K562 (cell line): ENCODE results near the gene ANP32B. TPM values are rescaled to one million over a fixed set of nuclear protein-coding genes. Genes with fewer than 3 reads are reported as not detected.

Source experiments
- ATAC-seq: fragments of 200-7000 bp; cut with Tn5 transposase; 3 replicates; pipeline ENCODE4 v1.9.1; 2020; ENCODE audit warnings: moderate library complexity
- BruUV-seq: library from RNA; stranded (reverse); fragments of 400-500 nt; replicated peaks from 2 replicates; lab custom pipeline; 2021; lab: Mats Ljungman, UMichigan
- CTCF ChIA-PET: fragments of 300-600 bp; formaldehyde crosslinking; extraction: SDS; loops from one replicate; lab custom pipeline; 2021; ENCODE audit warnings: low intra/inter-chr PET ratio; lab: Yijun Ruan, JAX
- POLR2A ChIA-PET: fragments of 300-600, 350-650 bp; sonication (Branson Sonifier 250); formaldehyde crosslinking; extraction: SDS; loops from one replicate; lab custom pipeline; 2021; ENCODE audit warnings: antibody characterized with exemption, inconsistent platforms; lab: Yijun Ruan, JAX
- DNase-seq, 4 experiments: peaks; one replicate each; pipeline versions ENCODE4 v3.0.0 to v3.0.0-alpha.2; 2011 to 2018; ENCODE audit warnings: low spot score in 3 of 4, mixed read lengths in 3 of 4; ENCODE audit errors: extremely low read depth in 1 of 4
- FAIRE-seq: peaks from 2 replicates; lab custom pipeline; 2011; peaks lifted over from hg19 to GRCh38; lab: Jason Lieb, UNC
- H2AFZ ChIP-seq: 2 replicates; pipeline ENCODE4 v1.6.0; 2011; ENCODE audit warnings: low read depth, low read length, control low read depth, inconsistent platforms
- H3K27ac ChIP-seq: fragments of 200-600 bp; 3 replicates; pipeline ENCODE4 v1.8.0; 2011; ENCODE audit warnings: low read depth, mild to moderate bottlenecking, control low read depth, inconsistent platforms, low read length, moderate library complexity, mixed read lengths; ENCODE audit errors: extremely low read depth
- H3K27me3 ChIP-seq, 2 experiments: fragments of 300-600 bp in 1 of 2; 2 replicates in 1 of 2; 3 replicates in 1 of 2; pipeline versions ENCODE4 v1.6.0 to v1.8.0; 2011; ENCODE audit warnings: inconsistent platforms in 2 of 2, low read length in 2 of 2, mild to moderate bottlenecking in 1 of 2, mixed read lengths in 1 of 2, moderate library complexity in 1 of 2; ENCODE audit not compliant: control insufficient read depth in 2 of 2, insufficient read depth in 2 of 2
- H3K36me3 ChIP-seq: fragments of 300-600 bp; 3 replicates; pipeline ENCODE4 v1.8.0; 2011; ENCODE audit warnings: mild to moderate bottlenecking, low read length, inconsistent platforms; ENCODE audit not compliant: control insufficient read depth, insufficient read depth
- H3K4me1 ChIP-seq, 2 experiments: fragments of 200-600 bp in 1 of 2; replicated peaks in 1 of 2; 2 replicates in 1 of 2; 3 replicates in 1 of 2; pipeline versions ENCODE4 v1.5.1 to v1.8.0; 2011; ENCODE audit warnings: inconsistent platforms in 2 of 2, low read length in 2 of 2, mild to moderate bottlenecking in 1 of 2, mixed read lengths in 1 of 2, moderate library complexity in 1 of 2; ENCODE audit not compliant: control insufficient read depth in 2 of 2, insufficient read depth in 2 of 2
- H3K4me2 ChIP-seq: 2 replicates; pipeline ENCODE4 v1.6.1; 2011; ENCODE audit warnings: low read length, control low read depth, inconsistent platforms, mixed read lengths; ENCODE audit not compliant: insufficient read depth
- H3K4me3 ChIP-seq: fragments of 200-600 bp; sonication (generic), shearing (Covaris generic); 2 replicates; pipeline ENCODE4 v1.5.1; 2016; ENCODE audit warnings: control low read depth, inconsistent platforms
- H3K79me2 ChIP-seq: fragments of 200-600 bp; 3 replicates; pipeline ENCODE4 v1.8.0; 2011; ENCODE audit warnings: low read length, inconsistent platforms; ENCODE audit not compliant: control insufficient read depth, insufficient read depth
- H3K9ac ChIP-seq, 2 experiments: 2 replicates each; pipeline versions ENCODE4 v1.6.0 to v1.6.1; 2011; ENCODE audit warnings: low read depth in 2 of 2, low read length in 2 of 2, control low read depth in 1 of 2, inconsistent platforms in 1 of 2, mild to moderate bottlenecking in 1 of 2, mixed read lengths in 1 of 2; ENCODE audit not compliant: insufficient read depth in 1 of 2
- H3K9me1 ChIP-seq: one replicate; pipeline ENCODE4 v1.6.0; 2011; ENCODE audit warnings: inconsistent platforms, mild to moderate bottlenecking, low read length, moderate library complexity; ENCODE audit not compliant: control insufficient read depth, insufficient read depth
- H3K9me3 ChIP-seq: replicated peaks from 2 replicates; pipeline ENCODE4 v1.5.1; 2011; ENCODE audit warnings: low read depth, low read length, inconsistent platforms; ENCODE audit not compliant: control insufficient read depth, insufficient read depth
- H4K20me1 ChIP-seq: replicated peaks from 2 replicates; pipeline ENCODE4 v1.6.1; 2011; ENCODE audit warnings: low read length, inconsistent platforms, mixed read lengths; ENCODE audit not compliant: control insufficient read depth, insufficient read depth
- ARID3A ChIP-seq: IDR thresholded peaks from 2 replicates; pipeline ENCODE4 v1.6.1; 2012; ENCODE audit warnings: low read depth, low read length, improper control_type of control experiment, borderline replicate concordance
- HDAC1 ChIP-seq, 2 experiments: fragments of 450-650 bp; IDR thresholded peaks; 2 replicates each; pipeline ENCODE4 v1.6.1; 2016 to 2017; ENCODE audit warnings: inconsistent platforms in 1 of 2, mild to moderate bottlenecking in 1 of 2, moderate library complexity in 1 of 2
- NFE2L1 ChIP-seq: fragments of 450-650 bp; IDR thresholded peaks from 2 replicates; pipeline ENCODE4 v1.6.1; 2016; ENCODE audit warnings: missing genetic modification characterization, low read depth, mild to moderate bottlenecking, missing compliant biosample characterization, moderate library complexity, borderline replicate concordance
- ZNF584 ChIP-seq: fragments of 200-800 bp; sonication (Bioruptor generic); IDR thresholded peaks from 2 replicates; pipeline ENCODE4 v1.6.1; 2016; ENCODE audit warnings: low read depth, mild to moderate bottlenecking, missing genetic modification characterization, missing compliant biosample characterization
- WGBS: fragments of 100-300 bp; shearing (Covaris generic); methylation state at CpG from one replicate; pipeline ENCODE4 v1.1.6; 2016; ENCODE audit warnings: low coverage, mixed read lengths; ENCODE audit not compliant: insufficient coverage; ENCODE audit errors: missing lambda C conversion rate; 5-methylcytosine and 5-hydroxymethylcytosine counted together
- in situ Hi-C: fragments of 300-500 bp; cut with MboI; formaldehyde crosslinking; loops from 4 replicates; pipeline ENCODE4 v1.15.0; 2018; ENCODE audit warnings: inconsistent platforms, mixed read lengths
- intact Hi-C: fragments of 100-400 bp; cut with micrococcal nuclease; formaldehyde crosslinking; loops from 2 replicates; pipeline ENCODE4 v1.14.2; 2022
- polyA plus RNA-seq, 8 experiments: library from polyadenylated mRNA; depleted of rRNA in 4 of 8; stranded (reverse) in 5 of 8; unstranded in 3 of 8; fragments of >200 nt; fragmentation: Nextera tagmentation in 2 of 8; fragmentation: Illumina TruSeq in 1 of 8; extraction: Ambion mirVana in 2 of 8; extraction: Trizol in 1 of 8; gene quantifications; 2 replicates each; pipeline versions ENCODE4 v1.2.1 to v1.2.3, GENCODE V29; 2011 to 2014; ENCODE audit warnings: inconsistent platforms in 1 of 8, missing spikeins in 1 of 8
- total RNA-seq, 7 experiments: library from RNA; depleted of rRNA in 6 of 7; stranded (reverse); fragments of >200 nt in 6 of 7; fragmentation: Illumina TruSeq in 2 of 7; extraction: Trizol in 2 of 7; gene quantifications; 2 replicates each; pipeline versions ENCODE4 v1.2.1 to v1.2.3, GENCODE V29; 2011 to 2021; ENCODE audit warnings: low replicate concordance in 1 of 7

Gene ANP32B
- total and polyA plus RNA-seq, 9 of the 15 experiments (the other 6 are each of a cell fraction or from before 2014, with no cell fraction given): 68.9 to 815 (median 141) TPM

- WGBS: 9% methylated on average over 2 of the region's 2 CpGs
- in situ Hi-C loops: no loop called here
Measured at GRCh38 chr9:97961361-97961760, 21.8 kb upstream of the ANP32B start.

More at GRCh38 chr9:97961361-97961760, 21.8 kb upstream of the ANP32B start:
- Histone ChIP-seq H2AFZ (peak overlapping the region; percentile 93), H3K36me3 (no peaks in the 10 kb centered on the region), H3K27me3 (no peaks in the 10 kb centered on the region), H3K9ac (peak overlapping the region in 1 of 2 experiments; percentile 62; a peak in 2 of 4 replicates), H3K27ac (peak overlapping the region; percentile 83), H3K4me2 (peak overlapping the region; percentile 78), H4K20me1 (no peaks in the 10 kb centered on the region), H3K9me1 (no peaks in the 10 kb centered on the region), H3K79me2 (peaks cover 21% of the 10 kb centered on the region; the same call in 2 of the 3 replicates), H3K9me3 (no peaks in the 10 kb centered on the region), H3K4me3 (no peak overlapping the region), H3K4me1 (peaks cover 48 to 67% of the 10 kb centered on the region in 2 experiments)
- intact Hi-C loops: loop anchor here (2.0 kb wide), 1 partner anchor 21 kb away; the partner anchor contains the start of gene ANP32B
- no peak for DNase-seq
- TSS peak; percentile 81 for BruUV-seq
- POLR2A ChIA-PET: interaction anchor here (1.0 to 3.0 kb wide), 5 partner anchors 11 to 21 kb away, joined by 3 to 27 read pairs (median 8); partner anchors contain the start of gene ANP32B
- FAIRE-seq: no peak
- TF ChIP-seq ZNF584 (CRISPR knock-in tag) (0 out of 2 replicates have a peak, but pooled peaks have one; percentile 15), ARID3A (0 out of 2 replicates have a peak, but pooled peaks have one; percentile 12), NFE2L1 (tag) (0 out of 2 replicates have a peak, but pooled peaks have one; percentile 1), HDAC1 (IDR thresholded peaks at IDR 0.05) (no peak)
- ATAC-seq: no peak
- CTCF ChIA-PET: no interaction called here
